Uterus (tissue), 4 donors: ENCODE measurements around the gene TMEM164. TPM values are rescaled to one million over a fixed set of nuclear protein-coding genes. Genes with fewer than 3 reads are reported as not detected.

Experiments
- DNase-seq, 2 donors: peaks; one replicate each; pipeline ENCODE4 v3.0.0-alpha.2; 2019 to 2020
- H3K27ac ChIP-seq, 2 donors: fragments of 200-600 bp; sonication (generic); 1 replicate in 1 of 2; 2 replicates in 1 of 2; pipeline ENCODE4 v1.5.1; 2016 to 2018
- H3K27me3 ChIP-seq, 2 donors: fragments of 200-600 bp; sonication (generic); one replicate each; pipeline ENCODE4 v1.5.1; 2018 to 2019; ENCODE audit warnings: control low read depth in 1 of 2
- H3K36me3 ChIP-seq, 2 donors: fragments of 200-600 bp; sonication (generic); one replicate each; pipeline ENCODE4 v1.5.1; 2019; ENCODE audit warnings: control low read depth in 1 of 2
- H3K4me1 ChIP-seq, 2 donors: fragments of 200-600 bp; sonication (generic); one replicate each; pipeline ENCODE4 v1.5.1; 2018 to 2019; ENCODE audit warnings: control low read depth in 1 of 2
- H3K4me3 ChIP-seq, 2 donors: fragments of 200-600 bp; sonication (generic); 1 replicate in 1 of 2; 2 replicates in 1 of 2; pipeline ENCODE4 v1.5.1; 2018 to 2019; ENCODE audit warnings: mild to moderate bottlenecking in 1 of 2
- H3K9me3 ChIP-seq, 2 donors: fragments of 200-600 bp; sonication (generic); one replicate each; pipeline ENCODE4 v1.5.1; 2019; ENCODE audit warnings: control low read depth in 1 of 2
- POLR2A ChIP-seq, 2 donors: fragments of 450-650 bp; IDR thresholded peaks; one replicate each; pipeline ENCODE4 v1.6.1; 2016; ENCODE audit warnings: antibody characterized with exemption in 2 of 2, mild to moderate bottlenecking in 1 of 2, moderate library complexity in 1 of 2
- intact Hi-C: fragments of 100-400 bp; cut with DNase I; formaldehyde crosslinking; loops from one replicate; pipeline ENCODE4 v1.15.1; 2023; ENCODE audit warnings: low total_unique reads
- total RNA-seq, 4 donors: library from RNA; depleted of rRNA in 3 of 4; stranded (reverse); fragments of >200 nt in 3 of 4; gene quantifications; one replicate each; pipeline versions ENCODE4 v1.1.0 to v1.2.4, GENCODE V29; 2014 to 2023
- TF ChIP-seq, protein P1 (sequence below), 4 experiments: fragments of 200-600 bp in 2 of 4; fragments of 450-650 bp in 2 of 4; sonication (generic) in 2 of 4; IDR thresholded peaks; one replicate each; pipeline ENCODE4 v1.5.1; 2016 to 2019; ENCODE audit warnings: antibody characterized with exemption in 4 of 4, mild to moderate bottlenecking in 2 of 4, moderate library complexity in 1 of 4
- donor health status: DM: yes; HTN: yes; CAD: no.

Gene TMEM164
- total RNA-seq, 4 donors from 2014 or later: 3.1 to 18.9 (median 11.5) TPM

DNA sequence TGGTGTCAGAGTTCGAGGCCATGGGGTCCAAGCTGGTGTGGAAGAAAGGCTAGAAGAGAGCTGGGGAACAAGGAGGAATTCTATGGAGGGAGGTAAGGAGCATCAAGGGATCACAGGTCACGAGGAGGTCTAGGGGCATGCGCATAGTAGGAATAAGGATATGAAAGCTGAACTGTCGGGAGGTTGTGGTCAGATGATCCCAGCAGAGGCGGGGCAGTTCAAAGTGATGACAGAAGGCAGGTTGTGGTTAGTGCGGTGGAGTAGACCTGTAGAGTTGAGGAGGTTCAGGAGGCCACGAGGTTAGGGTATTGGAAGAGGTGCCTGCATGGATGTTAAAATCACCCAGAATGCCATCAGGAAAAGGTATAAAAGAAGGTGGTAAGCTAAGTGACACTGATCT lies 156.3 kb downstream of the TMEM164 start:
- Histone ChIP-seq H3K27ac (no peak overlapping the region), H3K4me3 (no peak overlapping the region), H3K4me1 (no peaks in the 10 kb centered on the region), H3K9me3 (no peaks in the 10 kb centered on the region), H3K27me3 (no peaks in the 10 kb centered on the region), H3K36me3 (no peaks in the 10 kb centered on the region)
- intact Hi-C loops: no loop called here
- TF ChIP-seq, protein P1, sequence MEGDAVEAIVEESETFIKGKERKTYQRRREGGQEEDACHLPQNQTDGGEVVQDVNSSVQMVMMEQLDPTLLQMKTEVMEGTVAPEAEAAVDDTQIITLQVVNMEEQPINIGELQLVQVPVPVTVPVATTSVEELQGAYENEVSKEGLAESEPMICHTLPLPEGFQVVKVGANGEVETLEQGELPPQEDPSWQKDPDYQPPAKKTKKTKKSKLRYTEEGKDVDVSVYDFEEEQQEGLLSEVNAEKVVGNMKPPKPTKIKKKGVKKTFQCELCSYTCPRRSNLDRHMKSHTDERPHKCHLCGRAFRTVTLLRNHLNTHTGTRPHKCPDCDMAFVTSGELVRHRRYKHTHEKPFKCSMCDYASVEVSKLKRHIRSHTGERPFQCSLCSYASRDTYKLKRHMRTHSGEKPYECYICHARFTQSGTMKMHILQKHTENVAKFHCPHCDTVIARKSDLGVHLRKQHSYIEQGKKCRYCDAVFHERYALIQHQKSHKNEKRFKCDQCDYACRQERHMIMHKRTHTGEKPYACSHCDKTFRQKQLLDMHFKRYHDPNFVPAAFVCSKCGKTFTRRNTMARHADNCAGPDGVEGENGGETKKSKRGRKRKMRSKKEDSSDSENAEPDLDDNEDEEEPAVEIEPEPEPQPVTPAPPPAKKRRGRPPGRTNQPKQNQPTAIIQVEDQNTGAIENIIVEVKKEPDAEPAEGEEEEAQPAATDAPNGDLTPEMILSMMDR (IDR thresholded peaks at IDR 0.05): no peak
- no peak for TF ChIP-seq POLR2A (IDR thresholded peaks at IDR 0.05)
- DNase-seq: no peak

DNA sequence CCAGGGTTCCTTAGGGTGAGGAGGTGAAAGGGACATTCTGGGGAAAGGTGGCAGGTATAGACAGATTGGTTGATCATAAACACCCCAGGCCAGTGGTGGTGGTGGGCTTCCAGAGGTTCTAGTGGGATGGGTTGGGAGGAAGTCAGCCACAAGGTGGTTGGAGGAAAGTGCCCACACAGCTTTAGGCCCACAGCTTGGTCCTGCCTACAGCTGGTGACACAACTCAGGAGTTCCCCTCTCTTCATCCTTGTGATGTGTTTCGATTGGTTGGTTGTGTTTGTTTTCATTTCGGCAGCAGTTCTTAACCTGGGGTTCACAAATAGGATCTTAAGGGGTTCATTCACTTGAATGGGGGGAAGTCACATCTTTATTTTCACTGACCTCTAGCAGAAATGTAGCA lies 157.0 kb downstream of the TMEM164 start:
- TF ChIP-seq POLR2A (IDR thresholded peaks at IDR 0.05): no peak
- TF ChIP-seq, protein P1 (IDR thresholded peaks at IDR 0.05): no peak
- H3K4me1 ChIP-seq: no peaks in the 10 kb centered on the region
- no peaks in the 10 kb centered on the region for H3K27me3 ChIP-seq
- no peaks in the 10 kb centered on the region for H3K9me3 ChIP-seq
- H3K36me3 ChIP-seq: no peaks in the 10 kb centered on the region
- intact Hi-C loops: loop anchor here (5.0 kb wide), 1 partner anchor 242 kb away; no protein-coding TSS in a partner anchor
- H3K4me3 ChIP-seq: no peak overlapping the region
- DNase-seq: no peak
- H3K27ac ChIP-seq: no peak overlapping the region

DNA sequence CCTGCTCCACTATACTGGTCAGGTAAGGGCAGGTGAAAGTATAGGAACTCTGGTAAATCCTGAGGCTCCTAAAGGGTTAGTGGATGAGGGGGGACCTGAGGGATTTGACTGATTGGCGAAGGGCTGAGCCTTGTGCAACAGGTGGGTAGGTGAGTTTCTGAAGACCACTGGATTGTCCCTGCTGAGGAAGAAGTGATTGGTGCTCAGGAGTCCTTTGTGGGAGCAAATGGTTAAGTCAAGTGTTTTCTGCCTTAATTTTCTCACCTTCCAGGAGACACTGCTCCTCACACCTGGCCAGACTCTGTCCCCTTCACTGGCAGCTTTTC lies 158.4 kb downstream of the TMEM164 start:
- Histone ChIP-seq H3K27me3 (no peaks in the 10 kb centered on the region), H3K4me1 (no peaks in the 10 kb centered on the region), H3K36me3 (no peaks in the 10 kb centered on the region), H3K9me3 (no peaks in the 10 kb centered on the region), H3K27ac (no peak overlapping the region), H3K4me3 (no peak overlapping the region)
- intact Hi-C loops: loop anchor here (5.0 kb wide), 1 partner anchor 241 kb away; no protein-coding TSS in a partner anchor
- TF ChIP-seq, protein P1 (IDR thresholded peaks at IDR 0.05): no peak
- no peak for TF ChIP-seq POLR2A (IDR thresholded peaks at IDR 0.05)
- no peak for DNase-seq

DNA sequence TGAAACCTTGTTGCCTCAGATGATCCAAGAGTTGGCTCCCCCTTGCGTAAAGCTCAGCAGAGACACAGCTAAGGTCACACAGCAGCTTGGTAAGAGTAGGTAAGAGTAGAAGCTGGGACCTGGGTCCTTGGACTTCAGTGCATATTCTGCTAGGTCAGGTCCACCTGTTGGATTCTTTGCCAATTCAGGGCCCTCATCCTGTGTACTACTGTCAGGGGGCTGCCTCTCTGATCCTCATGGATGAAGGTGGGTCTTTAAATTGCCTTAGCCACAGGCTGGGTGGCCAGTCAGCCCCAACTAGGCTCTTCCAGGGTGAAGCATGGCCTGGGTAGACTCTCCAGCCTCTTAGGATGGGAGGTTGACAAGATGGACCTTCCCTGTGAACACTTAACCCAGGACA lies 159.2 kb downstream of the TMEM164 start:
- H3K27ac ChIP-seq: no peak overlapping the region
- DNase-seq: no peak
- H3K4me1 ChIP-seq: no peaks in the 10 kb centered on the region
- H3K4me3 ChIP-seq: no peak overlapping the region
- intact Hi-C loops: loop anchor here (5.0 kb wide), 1 partner anchor 240 kb away; no protein-coding TSS in a partner anchor
- H3K36me3 ChIP-seq: no peaks in the 10 kb centered on the region
- H3K27me3 ChIP-seq: no peaks in the 10 kb centered on the region
- no peaks in the 10 kb centered on the region for H3K9me3 ChIP-seq
- TF ChIP-seq POLR2A (IDR thresholded peaks at IDR 0.05): no peak
- TF ChIP-seq, protein P1 (IDR thresholded peaks at IDR 0.05): no peak

DNA sequence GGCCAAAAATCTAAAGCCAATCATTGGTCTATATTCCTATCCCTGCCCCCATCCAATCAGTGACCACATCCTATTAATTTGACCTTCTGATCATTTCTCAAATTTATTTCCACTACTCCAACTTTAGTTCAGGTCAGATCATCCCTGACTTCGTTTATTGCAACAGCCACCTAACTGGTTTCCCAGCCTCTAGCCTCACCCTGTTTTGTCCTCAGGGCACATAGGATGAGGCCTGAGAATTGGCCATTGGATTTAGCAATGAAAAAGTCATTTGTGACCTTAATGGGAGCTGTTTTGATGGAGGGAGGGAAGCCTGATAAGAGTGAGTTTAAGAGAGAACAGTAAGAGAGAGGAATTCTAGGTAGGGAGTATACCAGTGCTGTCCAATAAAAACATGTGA lies 160.0 kb downstream of the TMEM164 start:
- intact Hi-C loops: loop anchor here (5.0 kb wide), 1 partner anchor 239 kb away; no protein-coding TSS in a partner anchor
- no peaks in the 10 kb centered on the region for H3K36me3 ChIP-seq
- H3K4me1 ChIP-seq: no peaks in the 10 kb centered on the region
- no peaks in the 10 kb centered on the region for H3K27me3 ChIP-seq
- H3K4me3 ChIP-seq: no peak overlapping the region
- H3K27ac ChIP-seq: no peak overlapping the region
- DNase-seq: no peak
- TF ChIP-seq, protein P1 (IDR thresholded peaks at IDR 0.05): no peak
- TF ChIP-seq POLR2A (IDR thresholded peaks at IDR 0.05): no peak
- H3K9me3 ChIP-seq: no peaks in the 10 kb centered on the region
